Pulmonary artery endothelial cell (primary cell): ENCODE results near the gene SRSF2. TPM values are rescaled to one million over a fixed set of nuclear protein-coding genes. Genes with fewer than 3 reads are reported as not detected.
"Not testable (repeated sequence)": the region's sequence is repeated elsewhere in the genome, so short reads cannot be mapped to it uniquely, and the experiment has no call there.

Source experiments
- DNase-seq: peaks from one replicate; pipeline ENCODE4 v3.0.0-alpha.2; 2011; ENCODE audit warnings: low read depth, low spot score
- total RNA-seq: library from RNA; depleted of rRNA; stranded (reverse); fragments of >200 nt; gene quantifications from 2 replicates; pipeline ENCODE4 v1.2.3, GENCODE V29; 2014

The SRSF2 gene
- total RNA-seq, 1 donor from 2014 or later, result 371 TPM

DNA sequence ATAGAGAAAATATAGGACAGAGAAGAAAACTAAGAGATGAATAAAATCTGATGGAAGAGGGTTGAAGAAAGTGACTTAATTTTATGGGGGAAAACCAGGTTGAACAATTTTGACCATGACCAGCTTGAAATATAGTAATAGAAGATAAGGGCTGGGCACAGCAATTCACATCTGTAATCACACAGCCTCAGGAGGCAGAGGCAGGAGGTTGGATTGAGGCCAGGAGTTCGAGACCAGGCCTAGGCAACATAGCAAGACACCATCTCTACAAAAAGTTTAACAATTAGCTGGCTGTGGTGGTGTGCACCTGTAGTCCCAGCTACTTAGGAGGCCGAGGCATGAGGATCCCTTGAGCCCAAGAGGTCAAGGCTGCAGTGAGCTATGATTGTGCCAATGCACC is 35.1 kb downstream of the SRSF2 start:
- DNase-seq, result no peak

DNA sequence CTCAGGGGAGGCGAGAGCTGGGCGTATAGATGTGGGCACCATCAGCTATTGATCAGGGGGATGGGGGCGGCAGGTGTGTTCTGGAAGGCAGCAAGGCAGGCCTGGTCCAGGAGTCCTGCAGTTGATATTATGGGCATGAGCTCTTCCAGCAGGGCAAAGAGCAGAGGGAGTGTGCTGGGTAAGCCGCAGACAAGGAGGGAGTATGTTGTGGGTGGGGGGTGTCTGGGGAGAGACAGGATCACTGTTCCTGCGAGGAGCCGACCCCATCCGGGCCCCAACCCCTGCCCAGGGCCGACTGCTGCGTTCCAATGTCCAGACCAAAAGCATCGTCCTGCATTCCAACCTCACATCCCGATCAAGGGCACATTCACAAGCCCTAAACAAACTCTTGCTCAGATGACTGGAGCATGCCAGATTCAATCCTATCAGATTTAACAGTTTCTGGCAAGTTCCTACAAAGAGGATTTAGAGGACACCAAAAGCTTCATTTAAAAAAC is 35.6 kb downstream of the SRSF2 start:
- DNase-seq, result no peak

DNA sequence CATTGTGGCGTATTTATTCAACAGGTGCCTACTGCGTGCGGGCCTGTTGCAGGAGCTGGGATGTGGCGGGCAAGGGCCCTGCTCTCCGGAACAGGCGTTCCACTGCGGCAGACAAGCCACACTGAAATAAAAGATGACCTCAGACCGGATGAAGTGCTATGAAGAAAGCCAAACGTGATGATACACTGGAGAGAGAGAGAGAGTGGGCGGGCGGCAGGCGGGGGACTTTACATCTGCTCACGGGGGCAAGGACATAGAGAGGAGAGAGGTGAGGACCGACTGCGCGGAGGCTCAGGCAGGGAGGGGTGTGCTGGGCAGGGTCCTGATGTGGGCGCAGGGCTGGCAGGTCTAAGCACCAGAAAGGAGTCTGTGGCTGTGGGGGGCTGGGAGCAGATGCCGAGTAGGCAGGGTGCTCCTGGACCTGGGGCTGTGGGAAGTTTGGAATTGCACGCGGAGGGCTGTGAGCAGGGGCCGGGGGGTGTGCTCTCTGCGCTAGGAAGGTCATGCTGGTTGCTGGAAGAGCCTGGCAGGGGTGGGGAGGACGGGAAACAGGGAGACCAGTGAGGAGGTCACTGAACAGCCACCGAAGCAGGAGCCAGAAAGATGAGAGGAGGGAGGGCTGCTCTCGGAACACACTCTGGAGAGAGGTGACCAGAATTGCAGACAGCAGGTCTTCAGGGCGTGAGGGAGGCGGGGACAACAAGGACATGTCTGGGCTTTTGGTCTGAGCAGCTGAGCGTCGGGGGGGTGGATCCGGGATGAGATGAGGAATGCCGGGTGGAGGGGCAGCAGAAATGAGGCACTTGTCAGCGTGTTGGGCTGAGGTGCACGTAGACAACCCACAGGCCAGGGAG is 36.3 kb downstream of the SRSF2 start:
- peak; percentile 49 for DNase-seq

DNA sequence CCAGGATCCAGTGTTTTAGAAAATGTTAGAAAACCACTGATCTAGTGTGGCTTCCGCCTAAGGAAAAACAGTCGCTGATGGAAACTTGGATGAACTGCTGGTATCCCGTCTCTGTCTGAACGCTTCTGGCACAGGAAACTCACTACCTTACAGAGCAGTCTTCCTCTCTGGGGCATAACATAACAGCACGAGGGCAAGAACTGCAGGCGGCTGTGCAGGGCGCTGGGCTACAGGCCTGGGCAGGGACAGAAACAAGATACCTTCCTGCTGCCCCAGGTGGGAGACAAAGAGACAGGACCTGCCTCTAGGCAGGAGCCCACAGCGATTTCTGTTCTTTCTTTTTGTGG is 36.9 kb downstream of the SRSF2 start:
- no peak for DNase-seq

DNA sequence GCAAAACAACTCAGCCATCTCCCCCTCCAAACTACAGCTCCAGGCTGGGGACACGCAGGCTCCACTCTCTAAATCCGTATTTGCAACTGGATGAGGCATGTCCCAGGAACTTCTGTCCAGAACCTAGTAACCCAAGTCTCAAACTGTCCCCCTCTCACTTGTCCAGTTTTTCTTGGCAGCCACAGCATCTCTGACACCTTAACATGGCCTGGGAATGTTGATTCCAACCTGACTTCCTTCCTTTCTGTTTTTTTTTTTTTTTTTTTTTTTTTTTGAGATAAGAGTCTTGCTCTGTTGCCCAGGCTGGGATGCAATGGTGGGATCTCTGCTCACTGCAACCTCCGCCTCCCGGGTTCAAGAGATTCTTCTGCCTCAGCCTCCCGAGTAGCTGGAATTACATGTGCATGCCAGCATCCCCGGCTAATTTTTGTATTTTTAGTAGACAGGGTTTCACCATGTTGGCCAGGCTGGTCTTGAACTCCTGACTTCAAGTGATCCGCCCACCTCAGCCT is 38.6 kb downstream of the SRSF2 start:
- not testable (repeated sequence) for DNase-seq

DNA sequence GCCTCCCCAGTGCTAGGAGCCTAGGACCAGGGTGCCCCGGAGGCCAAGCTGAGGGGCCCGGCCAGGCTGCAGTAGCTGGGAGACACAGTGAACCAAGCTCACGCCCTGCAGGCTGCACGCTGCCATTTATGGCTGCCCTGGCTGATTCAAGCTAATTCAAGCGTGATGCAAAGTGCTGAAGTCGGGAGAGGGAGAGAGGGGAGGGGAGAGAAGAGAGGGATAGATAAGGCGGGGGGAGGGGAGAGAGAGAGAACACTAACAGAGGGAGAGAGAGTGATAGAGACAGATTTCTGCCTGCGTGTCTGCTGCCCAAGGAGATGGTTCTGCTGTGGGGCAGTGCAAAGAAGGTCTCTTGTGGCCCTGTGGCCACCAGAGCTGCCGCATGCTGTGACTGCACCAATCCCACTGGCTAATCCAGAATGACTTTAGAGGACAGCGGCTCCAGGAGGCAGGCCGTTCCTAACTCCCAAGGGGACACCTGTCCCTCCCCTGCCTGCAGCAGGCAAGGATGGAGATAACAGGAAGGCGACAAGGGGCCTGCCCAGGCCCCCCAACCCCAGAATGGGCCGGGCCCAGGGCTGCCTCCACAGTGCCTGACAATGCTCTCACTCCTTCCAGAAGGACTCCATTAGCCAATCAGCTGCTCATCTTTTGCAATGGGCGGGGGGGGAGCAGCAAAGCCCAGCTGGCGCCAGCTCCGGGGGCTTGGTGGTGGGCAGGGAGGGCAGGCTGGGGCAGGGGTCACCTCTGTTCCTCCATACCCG is 39.2 kb downstream of the SRSF2 start:
- DNase-seq, result no peak

DNA sequence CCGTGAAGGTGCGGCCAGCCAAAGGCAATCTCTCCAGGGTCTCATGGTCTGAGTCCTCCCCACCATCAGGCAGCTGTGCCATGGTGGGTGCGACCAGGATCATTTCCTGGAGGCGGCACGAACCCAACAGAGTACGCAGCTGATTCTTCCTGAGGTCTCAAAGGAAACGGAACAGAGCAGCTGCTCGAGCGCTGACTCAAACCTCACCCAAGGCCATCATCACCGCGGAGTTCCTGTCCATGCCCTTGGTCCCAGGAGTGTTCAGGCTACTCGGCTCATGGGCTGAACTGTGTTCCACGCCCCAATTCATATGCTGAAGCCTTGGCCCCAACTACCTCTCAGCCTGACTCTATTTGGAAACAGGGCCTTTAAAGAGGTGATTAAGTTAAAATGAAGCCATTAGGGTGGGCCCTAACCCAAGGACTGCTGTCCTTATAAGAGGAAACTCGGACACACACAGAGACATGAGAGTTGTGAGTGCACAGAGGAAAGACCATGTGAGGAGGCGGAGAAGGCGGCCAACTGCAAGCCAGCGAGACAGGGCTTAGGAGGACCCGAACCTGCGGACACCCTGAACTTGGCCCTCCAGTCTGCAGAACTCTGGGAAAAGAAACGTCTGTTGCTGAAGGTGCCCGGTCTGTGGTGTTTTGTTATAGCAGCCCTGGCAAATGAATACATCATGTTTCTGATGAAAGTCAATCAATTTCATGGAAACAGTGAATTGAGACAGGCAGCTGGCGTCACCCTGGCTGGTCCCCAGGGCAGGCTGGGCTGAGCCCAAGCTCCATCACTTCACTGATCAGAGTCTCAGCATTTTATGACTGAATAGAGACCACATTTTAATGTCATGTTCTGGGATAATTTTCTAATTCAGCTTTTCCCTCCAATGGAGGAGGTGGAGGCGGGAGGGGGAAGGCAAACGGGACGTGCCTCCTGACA is 40.1 kb downstream of the SRSF2 start:
- peak; percentile 32 for DNase-seq

DNA sequence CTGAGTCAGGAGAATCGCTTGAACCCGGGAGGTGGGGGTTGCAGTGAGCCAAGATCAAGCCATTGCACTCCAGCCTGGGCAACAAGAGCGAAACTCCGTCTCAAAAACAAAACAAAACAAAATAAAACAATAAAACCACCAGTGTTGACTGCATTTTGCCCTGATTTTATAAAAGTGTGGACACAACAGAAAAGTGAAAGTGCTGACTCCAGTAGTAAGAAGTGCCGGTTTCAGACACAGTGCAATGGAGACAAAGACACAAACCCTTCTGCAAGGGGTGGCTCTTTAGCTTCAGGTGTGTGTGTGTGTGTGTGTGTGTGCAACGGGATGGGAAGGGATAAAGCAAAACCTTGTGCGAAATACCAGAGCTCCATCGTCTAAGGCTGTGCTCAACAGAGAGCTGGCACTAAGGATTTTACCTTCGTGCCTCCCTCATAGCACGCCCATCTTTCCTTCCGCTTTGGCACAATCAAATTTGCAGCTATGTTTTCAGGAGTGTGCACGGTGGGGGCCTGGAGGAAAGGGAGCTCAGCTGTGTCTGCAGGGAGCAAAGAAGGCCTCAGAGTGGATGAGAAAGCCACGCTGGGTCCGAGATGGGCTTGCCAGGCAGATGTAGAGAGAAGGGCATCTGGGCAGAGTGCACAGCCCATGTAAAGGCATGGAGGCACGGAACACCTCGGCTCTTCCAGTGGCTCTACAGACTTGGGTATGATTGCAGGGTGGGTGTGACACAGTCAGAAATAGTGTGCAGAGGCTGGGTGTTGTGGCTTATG is 41.9 kb downstream of the SRSF2 start:
- DNase-seq, result no peak

DNA sequence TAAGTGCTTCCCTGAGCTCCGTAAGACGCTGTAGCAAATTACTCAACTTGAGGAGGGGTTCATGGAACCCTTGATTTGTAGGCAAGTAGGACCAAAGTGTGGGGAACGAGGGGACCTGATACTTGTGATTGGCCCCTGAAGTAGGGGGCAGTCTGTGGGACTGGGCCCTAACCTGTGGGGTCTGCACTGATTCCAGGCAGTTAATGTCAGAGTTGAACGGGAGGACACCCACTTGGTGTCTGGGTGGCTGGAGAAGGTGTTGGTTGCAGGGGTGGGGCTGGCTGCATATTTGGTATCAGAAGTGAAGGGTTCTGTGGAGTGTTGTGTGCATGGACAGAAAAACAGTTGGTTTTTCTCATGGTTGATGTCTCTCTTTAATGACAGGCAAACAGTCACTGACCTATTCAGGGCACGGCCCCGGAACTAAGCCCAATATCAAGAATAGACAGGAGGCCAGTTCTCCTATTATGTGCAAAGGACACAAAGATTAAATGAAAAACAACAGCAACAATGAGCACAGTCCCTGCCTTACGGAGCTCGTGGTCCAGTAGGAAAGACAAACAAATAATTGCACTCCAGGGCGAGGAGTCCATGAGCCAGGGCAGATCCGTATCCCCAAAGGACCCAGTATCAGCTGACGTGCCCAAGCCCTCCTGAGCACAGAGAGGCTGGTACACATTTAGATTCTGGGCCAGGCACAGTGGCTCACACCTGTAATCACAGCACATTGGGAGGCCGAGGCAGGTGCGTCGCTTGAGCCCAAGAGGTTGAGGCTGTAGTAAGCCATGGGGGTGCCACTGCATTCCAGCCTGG is 45.5 kb downstream of the SRSF2 start:
- no peak for DNase-seq

DNA sequence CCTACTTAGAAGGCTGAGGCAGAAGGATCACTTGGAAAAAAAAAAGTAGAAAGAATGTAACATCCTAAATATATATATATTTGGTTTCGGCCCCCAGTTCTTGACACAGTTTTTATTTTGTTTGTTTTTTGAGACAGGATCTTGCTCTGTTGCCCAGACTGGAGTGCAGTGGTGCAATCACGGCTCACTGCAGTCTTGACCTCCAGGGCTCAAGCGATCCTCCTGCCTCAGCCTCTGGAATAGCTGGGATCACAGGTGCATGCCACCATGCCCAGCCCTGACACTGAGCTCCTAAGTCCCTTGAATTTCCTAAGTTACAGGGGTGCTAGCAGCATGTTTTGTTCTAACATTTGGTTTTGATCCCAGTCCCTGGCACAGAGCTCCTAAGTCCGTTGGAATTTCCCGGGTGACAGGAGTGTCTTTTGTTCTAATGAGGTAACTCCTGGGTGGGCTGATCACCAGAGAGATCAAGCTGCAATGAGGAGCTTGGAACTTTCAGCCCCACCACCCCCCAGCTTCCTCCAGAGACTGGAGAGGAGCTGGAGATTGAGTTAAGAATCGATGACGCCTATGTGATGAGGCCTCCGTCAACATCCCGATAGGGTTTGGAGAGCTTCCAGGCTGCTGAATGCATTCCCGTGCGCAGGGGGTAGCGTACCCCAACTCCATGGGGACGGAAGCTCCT is 46.4 kb downstream of the SRSF2 start:
- DNase-seq, result no peak

DNA sequence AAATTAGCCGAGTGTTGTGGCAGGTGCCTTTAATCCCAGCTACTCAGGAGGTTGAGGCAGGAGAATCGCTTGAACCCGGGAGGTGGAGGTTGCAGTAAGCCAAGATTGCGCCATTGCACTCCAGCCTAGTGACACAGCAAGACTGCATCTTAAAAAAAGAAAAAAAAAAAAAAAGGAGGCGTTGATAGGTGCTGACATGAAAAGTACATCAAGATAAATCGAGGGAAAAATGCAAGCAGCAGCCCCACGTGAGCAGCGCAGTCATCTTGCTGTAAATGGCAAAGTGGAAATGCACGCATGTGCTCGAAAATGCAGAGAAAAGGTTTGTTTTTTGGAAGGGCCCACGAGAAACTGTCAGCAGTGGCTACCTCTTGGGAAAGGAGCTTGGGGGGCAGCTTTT is 47.3 kb downstream of the SRSF2 start:
- DNase-seq, result no peak

DNA sequence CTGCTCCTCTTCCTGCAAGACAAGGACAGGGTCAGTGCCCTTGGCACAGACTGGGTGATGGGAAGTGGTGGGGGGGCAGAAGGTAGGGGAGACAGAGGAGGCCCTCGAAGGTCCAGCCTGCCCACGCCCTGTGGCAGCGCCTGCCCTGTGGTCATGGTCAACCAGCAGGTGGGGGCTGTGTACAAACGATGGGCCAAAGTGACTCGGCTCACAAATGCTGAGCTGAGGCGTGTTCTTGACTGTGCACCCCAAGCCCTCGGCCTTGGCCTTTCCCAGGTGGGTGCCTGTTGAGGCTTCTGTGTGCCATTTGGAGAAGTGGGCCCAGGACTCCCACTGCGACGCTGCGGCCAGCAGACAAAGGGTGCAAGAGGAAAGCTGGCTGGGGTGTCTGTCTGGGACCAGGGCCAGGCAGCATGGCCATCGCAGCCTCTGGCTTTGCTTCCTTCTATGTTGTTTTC is 48.9 kb downstream of the SRSF2 start:
- no peak for DNase-seq

DNA sequence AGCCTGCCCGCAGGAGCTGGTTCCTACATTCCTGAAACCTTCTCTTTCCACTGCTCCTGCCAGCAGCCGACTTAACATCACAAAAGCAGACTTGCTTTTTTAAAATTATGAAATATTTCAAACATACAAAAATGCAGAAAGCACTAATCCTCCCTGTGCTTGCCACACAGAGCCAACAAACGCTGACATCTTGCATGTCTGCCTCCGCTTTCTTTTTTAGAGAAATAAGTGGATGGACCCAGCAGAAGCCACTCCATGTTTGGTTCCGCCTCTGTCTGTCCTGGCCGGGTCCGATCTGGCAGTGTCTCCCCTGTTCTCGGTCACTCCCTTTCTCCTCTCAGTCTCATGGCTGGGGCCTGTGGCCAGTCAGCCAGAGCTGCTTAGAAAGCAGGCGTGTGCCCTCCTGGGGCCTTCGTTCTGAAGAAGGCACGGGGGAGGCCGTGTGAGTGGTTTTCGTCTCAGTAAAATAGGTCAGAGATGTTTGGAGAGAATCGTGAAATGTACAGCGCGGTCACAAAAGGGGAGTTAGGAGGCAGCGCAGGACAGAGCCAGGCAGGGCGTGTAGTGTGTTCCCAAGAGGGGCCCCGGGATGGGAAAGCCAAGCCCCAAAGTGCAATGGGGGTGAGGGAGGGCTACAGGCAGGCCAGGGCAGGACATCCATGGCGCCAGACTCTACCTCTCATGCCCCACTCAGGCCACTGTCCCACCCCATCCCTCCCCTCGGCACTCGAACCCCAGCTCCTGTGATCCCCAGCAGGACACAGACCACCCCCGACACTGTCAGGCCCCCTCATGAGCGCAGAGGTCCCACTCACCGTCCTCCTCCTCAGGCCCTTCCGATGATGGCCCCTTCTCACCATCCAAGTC is 49.6 kb downstream of the SRSF2 start:
- no peak for DNase-seq

DNA sequence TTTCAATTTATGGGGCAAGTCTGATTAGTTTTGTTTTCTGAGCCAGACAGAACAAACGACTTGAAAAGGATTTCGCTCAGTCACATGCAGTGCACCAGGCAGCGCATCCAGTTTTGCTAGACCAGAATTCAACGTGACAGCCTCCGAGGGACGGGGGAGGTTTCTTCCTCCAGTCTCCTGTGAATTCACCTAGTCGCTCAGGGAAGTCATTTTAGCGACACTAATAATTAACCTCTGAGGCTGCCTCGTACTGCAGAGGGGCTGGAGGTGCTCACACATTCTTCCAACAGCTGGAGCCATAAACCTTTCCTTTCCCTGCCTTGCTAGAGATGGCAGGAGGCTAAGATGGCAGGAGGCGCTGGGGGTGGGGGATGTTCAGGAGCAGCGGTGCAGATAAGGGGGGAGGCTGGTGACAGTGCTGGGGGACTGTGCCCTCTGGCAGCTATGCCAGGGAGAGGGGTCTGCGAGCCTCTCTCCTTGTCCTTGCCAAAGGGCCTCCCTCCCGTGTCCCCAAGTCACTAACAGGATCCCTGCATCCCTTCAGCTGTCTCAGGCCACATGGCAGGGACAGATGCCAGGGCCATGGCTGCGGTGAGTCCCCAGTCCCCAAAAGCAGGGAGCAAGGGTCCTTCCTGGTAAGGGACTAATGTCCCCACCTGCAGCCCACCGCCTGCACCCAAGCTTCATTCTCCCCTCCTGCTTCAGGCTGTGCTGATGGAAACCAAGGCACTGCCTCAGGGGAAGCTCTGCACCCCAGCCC is 50.4 kb downstream of the SRSF2 start:
- no peak for DNase-seq

DNA sequence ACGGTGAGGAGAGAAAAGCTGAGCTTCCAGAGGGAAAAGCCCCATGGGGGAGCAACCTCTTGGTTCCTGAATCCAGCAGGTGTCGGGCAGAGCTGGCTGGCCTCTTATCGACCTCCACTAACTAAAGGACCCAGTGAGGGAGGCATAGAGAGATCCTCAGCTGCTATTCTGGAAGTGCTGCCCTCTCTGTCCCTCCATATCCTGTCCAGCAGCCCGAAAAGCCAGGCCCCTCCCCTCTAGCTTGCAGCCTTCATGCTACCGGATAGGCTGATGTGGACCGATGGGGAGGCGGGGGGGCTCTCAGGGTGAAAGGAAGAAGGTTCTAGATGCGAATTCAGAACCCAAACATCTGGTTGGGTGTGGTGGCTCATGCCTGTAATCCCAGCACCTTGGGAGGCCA is 51.3 kb downstream of the SRSF2 start:
- DNase-seq, result no peak

DNA sequence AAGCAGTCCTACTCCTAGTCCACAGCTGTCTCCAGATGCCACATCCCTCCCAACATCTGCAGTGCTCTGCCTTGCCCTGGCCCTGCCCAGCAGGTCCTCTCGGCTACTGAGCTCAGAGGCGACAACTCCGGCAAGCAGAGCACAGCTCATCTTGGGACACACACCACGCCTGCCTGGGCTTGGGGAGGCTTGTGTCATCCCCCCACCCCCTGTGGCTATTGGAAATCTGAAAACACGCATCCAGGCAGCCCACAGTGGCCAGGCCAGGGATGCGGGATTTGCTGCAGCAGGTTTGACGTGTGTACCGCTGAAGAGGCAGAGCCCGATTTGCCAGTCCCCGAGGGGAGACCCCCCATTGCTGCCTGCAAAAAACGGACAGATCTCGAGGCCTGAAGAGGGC is 51.8 kb downstream of the SRSF2 start:
- DNase-seq, result no peak

DNA sequence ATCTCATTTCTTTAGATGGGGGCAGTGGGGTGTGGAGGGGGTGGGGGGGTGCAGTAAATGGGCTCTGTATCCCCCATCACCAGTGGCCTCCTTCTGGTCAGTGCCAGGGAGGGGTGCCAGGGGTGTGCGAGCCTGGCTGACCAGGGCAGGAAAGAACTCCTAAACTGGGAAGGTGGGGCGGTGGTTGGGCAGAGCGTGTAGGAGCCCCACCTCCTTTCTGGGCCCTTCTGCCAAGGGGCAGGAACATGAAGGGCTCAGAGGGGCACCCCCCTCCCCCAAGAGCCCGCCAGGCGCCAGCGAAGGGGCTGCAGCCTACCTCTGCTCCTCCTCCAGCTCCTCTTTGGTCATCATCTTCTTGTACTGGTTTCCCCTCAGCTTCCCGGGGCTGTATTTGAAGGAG is 52.4 kb downstream of the SRSF2 start:
- DNase-seq, result no peak
